Memory B cell (primary cell): ENCODE data around the gene IL24.
A peak's percentile ranks its signal among the peaks of the same experiment; 100 is the strongest.

Experiments used
- ATAC-seq: fragments of 150-1000 bp; cut with Tn5 transposase; 2 replicates; pipeline ENCODE4 v1.10.0; 2021; ENCODE audit warnings: low read depth, mild to moderate bottlenecking, moderate library complexity
- DNase-seq, 2 donors: peaks; one replicate each; pipeline ENCODE4 v3.0.0; 2022; ENCODE audit warnings: low spot score in 2 of 2
- H3K27ac Mint-ChIP-seq: one replicate; pipeline ENCODE4 v1.8.0; 2022; ENCODE audit warnings: mild to moderate bottlenecking, moderate library complexity, mixed read lengths
- H3K27me3 Mint-ChIP-seq: one replicate; pipeline ENCODE4 v1.8.0; 2022; ENCODE audit warnings: mixed read lengths
- H3K36me3 Mint-ChIP-seq: one replicate; pipeline ENCODE4 v1.8.0; 2022; ENCODE audit warnings: mild to moderate bottlenecking, mixed read lengths
- H3K4me1 Mint-ChIP-seq: one replicate; pipeline ENCODE4 v1.8.0; 2022; ENCODE audit warnings: mixed read lengths
- H3K4me3 Mint-ChIP-seq: one replicate; pipeline ENCODE4 v1.8.0; 2022; ENCODE audit warnings: mild to moderate bottlenecking, moderate library complexity, mixed read lengths
- H3K9me3 Mint-ChIP-seq: one replicate; pipeline ENCODE4 v1.8.0; 2022; ENCODE audit warnings: mixed read lengths

Gene IL24

DNA sequence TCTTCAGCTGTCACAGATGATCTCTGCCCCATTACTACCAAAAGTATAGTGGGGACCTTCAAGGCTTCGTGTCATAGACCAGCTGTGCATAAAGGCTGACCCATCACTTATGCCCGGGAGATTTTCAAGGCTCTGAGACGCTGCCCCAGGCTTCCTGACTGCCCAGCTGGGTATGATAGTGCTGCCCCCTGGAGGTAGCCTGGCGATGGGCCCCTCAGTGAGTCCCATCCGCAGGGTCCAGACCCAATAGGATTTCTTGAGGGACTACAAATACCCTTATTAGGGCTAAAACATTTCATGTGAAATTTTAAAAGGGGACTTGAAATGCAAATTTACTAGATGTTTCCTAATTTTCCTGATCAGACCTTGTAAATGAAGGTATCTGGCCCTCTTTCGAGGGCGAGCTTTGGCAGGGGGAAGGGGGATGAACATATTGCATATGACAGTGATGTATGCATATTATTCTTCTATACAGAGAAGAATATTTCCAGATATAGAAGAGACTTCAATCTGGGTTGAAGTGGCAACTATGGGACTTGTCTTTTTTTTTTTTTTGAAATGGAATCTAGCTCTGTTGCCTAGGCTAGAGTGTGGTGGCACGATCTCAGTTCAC lies 36.2 kb downstream of the IL24 start:
- H3K27me3 Mint-ChIP-seq, result no peaks in the 10 kb centered on the region
- peaks cover 41% of the 10 kb centered on the region for H3K4me1 Mint-ChIP-seq
- no peak overlapping the region for H3K4me3 Mint-ChIP-seq
- ATAC-seq (peak; percentile 59), DNase-seq (peak; percentile 66 to 72)
- no peaks in the 10 kb centered on the region for H3K36me3 Mint-ChIP-seq
- no peaks in the 10 kb centered on the region for H3K9me3 Mint-ChIP-seq
- peak overlapping the region; percentile 97 for H3K27ac Mint-ChIP-seq

DNA sequence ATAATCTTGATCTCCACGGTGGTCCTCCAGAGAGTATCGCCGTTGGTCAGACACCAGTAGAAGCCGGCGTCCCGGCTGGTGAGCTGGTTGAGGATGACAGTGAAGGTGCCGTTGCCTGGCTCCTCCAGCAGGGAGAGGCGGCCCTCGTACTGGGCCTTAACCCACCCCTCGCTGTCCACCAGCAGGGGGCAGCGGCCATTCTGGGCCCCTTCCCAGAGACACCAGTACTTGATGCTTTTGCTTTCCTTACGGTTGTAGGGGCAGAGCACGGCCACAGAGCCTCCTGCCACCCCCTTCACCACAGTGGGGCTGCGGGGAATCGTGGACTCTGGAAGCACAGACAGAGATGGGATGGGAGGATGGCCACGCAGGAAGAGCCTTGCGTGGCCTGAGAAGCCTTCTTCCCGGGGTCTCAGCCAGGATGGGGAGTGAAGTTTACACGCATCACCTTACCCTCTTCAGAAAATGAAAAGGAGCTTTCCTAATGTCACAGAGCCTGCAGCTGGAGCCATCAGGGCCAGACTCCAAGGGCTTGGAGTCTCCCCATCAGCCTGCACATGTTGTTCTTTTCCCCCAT lies 38.3 kb downstream of the IL24 start:
- H3K9me3 Mint-ChIP-seq, result no peaks in the 10 kb centered on the region

DNA sequence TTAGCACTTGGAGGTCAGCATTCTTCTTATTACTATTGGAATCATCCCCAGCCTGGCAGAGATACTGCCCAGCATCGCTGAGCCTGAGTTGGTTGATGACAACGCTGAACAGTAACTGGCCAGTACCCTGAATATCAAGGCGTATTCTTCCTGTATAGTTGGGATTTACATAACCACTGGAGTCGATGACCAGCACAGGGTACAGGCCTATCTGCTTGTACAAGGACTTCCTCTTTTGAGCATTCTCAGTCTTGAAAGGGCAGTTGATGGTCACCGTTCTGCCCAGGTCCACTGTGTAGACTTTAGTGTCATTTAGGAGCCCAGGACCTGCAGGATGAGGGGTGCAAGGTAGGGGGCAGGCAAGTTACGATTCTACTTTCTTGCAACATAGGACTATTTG lies 40.2 kb downstream of the IL24 start:
- H3K4me3 Mint-ChIP-seq, result no peak overlapping the region
- DNase-seq, result no peak
- H3K36me3 Mint-ChIP-seq, result no peaks in the 10 kb centered on the region
- H3K4me1 Mint-ChIP-seq, result peaks cover 10% of the 10 kb centered on the region
- no peaks in the 10 kb centered on the region for H3K9me3 Mint-ChIP-seq
- no peak for ATAC-seq
- no peaks in the 10 kb centered on the region for H3K27me3 Mint-ChIP-seq
- no peak overlapping the region for H3K27ac Mint-ChIP-seq

More for the DNA sequence above, 38.3 kb downstream of the IL24 start:
- no peaks in the 10 kb centered on the region for H3K36me3 Mint-ChIP-seq
- peaks cover 28% of the 10 kb centered on the region for H3K4me1 Mint-ChIP-seq
- H3K4me3 Mint-ChIP-seq, result no peak overlapping the region
- ATAC-seq (no peak), DNase-seq (no peak)
- no peak overlapping the region for H3K27ac Mint-ChIP-seq
- H3K27me3 Mint-ChIP-seq, result no peaks in the 10 kb centered on the region

DNA sequence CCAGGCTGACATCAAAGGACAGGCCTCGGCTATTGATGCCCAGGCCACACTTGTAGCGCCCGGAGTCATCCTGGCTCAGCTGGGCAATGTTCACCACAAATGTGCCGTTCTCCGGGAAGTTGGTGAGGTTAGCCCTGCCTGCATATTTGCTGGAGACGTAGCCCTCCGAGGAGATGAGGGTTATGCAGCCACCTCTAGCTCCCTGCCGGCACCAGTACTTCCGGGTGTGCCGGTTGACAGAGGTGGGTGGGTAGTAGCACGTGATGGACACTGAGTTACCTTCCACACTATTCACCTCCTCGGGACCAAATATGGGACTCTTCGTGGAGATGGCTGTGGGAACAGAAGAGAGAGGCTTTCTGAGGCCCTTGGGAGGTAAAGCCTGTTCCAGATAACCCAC lies 41.9 kb downstream of the IL24 start:
- Mint-ChIP-seq H3K36me3 (no peaks in the 10 kb centered on the region), H3K9me3 (no peaks in the 10 kb centered on the region), H3K27me3 (peaks cover 4% of the 10 kb centered on the region), H3K4me1 (no peaks in the 10 kb centered on the region), H3K4me3 (no peak overlapping the region), H3K27ac (no peak overlapping the region)
- DNase-seq (no peak), ATAC-seq (no peak)

DNA sequence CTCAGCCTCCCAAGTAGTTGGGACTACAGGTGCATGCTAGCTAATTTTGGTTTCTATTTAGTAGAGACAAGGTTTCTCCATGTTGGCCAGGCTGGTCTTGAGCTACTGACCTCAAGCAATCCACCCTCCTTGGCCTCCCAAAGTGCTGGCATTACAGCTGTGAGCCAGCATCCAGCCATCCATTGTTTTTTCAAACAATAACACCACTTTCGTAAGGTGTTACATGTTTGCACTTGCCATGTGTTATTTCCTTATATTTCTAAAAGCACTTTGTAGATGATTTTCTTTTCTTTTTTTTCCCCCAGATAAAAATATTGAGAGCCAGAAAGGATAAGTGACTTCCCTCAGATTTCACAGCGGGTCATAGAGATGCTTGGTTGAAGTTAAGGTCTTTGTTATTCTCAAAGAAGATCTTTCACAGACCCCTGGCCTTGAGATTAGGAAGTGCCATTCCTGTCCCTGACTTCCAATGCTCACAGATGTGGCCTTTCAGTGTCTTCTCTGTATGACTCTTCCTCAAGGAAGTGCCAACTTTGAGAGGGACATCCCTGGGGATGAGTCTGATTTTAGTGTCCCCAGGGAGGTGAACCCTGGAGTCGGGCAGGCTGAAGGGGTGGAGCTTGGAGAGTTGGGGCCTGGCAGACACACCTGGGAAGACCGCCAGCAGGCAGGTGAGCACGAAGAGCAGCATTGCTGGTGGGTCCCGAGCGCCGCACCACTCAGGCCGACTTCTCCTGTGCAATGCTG lies 42.8 kb downstream of the IL24 start:
- no peak for ATAC-seq
- H3K4me1 Mint-ChIP-seq, result no peaks in the 10 kb centered on the region
- H3K27ac Mint-ChIP-seq, result no peak overlapping the region
- no peak for DNase-seq
- no peaks in the 10 kb centered on the region for H3K9me3 Mint-ChIP-seq
- no peak overlapping the region for H3K4me3 Mint-ChIP-seq
- no peaks in the 10 kb centered on the region for H3K36me3 Mint-ChIP-seq
- H3K27me3 Mint-ChIP-seq, result peaks cover 4% of the 10 kb centered on the region

DNA sequence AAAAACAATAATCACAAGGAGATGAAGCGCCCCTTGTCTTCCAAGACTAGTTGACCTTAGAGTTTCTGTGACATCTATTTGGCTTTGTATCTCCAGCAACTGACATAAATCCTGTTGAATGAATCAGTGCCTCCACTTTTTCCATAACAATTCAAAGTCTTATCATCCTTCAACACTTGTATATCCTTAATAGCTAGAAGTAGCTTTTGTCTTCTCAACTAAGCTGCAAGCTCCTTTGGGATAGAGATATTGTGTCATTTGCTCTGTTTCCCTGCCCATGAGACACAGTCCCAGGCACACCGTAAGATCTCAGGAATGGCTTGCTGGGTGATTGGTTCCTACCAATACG lies 43.3 kb downstream of the IL24 start:
- Mint-ChIP-seq H3K36me3 (no peaks in the 10 kb centered on the region), H3K4me1 (no peaks in the 10 kb centered on the region), H3K27ac (no peak overlapping the region), H3K4me3 (no peak overlapping the region), H3K27me3 (peaks cover 7% of the 10 kb centered on the region), H3K9me3 (no peaks in the 10 kb centered on the region)
- ATAC-seq (no peak), DNase-seq (no peak)

DNA sequence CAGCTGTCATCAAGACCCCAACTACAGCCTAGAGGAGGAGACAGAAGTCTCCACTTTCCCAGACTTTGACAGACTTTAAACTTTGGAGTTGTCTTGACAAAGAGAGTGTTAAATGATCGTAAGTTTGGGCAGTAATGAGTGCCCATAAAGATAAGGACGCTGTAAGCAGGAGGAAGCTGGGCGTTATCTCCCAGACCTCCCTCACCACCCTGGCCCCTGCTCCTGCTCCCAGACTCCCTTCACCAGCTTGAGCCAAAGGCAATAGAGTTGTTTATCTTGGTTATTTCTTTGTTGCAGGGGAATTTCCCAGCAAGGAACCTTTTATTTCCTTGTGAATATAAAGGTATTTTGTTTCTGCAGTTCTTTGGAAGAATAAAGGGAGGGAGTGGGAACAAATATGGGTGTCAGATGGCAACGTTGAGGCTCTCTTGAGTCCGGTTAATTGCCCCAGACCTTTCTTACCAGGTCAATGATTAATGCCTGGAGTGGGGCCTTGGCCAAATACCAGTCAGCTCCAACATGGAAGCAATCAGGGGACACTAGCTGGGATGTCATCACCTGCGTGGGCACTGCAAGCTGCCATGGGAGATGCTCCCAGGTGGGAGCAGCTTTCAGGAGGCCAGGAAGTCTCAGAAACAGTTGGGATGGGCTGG lies 44.6 kb downstream of the IL24 start:
- no peak overlapping the region for H3K27ac Mint-ChIP-seq
- no peak for DNase-seq
- peaks cover 12% of the 10 kb centered on the region for H3K27me3 Mint-ChIP-seq
- H3K4me3 Mint-ChIP-seq, result no peak overlapping the region
- ATAC-seq, result no peak
- H3K9me3 Mint-ChIP-seq, result no peaks in the 10 kb centered on the region
- H3K36me3 Mint-ChIP-seq, result no peaks in the 10 kb centered on the region
- no peaks in the 10 kb centered on the region for H3K4me1 Mint-ChIP-seq

DNA sequence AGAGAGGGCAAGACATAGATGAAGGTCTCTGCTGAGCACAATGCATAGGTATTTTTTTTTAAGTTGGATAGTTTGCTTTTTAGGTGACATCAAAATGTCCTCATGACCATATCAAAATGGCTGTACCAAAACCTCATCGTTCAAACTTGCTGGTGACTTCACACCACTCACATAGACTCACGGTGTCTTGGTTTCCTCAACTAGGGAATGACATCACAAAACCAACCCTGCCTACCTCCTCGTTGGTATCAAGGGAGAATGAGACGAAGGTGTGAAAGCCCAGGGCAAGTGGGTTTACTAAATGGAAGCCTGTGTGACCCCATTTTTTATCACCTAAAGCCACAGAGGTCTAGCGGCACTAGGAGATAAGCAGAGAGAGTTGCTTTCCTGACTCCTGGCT lies 47.5 kb downstream of the IL24 start:
- Mint-ChIP-seq H3K36me3 (no peaks in the 10 kb centered on the region), H3K9me3 (no peaks in the 10 kb centered on the region), H3K4me3 (no peak overlapping the region), H3K27me3 (peaks cover 12% of the 10 kb centered on the region), H3K27ac (no peak overlapping the region), H3K4me1 (no peaks in the 10 kb centered on the region)
- DNase-seq (no peak), ATAC-seq (no peak)

DNA sequence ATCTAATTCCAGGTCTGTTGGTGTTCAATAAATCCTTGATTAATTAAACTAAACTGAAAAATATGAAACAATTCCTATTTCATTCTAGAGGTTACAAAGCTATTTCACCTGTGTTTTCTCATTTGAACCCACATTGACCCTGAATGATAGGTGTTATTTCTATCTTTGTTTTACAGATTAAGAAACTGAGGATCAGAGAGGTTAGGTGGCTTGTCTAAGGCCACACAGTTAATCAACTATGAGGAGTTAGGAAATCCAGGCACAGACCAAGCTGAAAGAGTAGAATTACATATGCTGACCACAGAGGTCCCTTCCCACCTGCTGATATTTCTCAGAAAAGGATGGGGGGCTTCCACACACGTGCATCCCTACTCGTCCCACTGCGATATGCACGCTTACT lies 48.5 kb downstream of the IL24 start:
- Mint-ChIP-seq H3K4me3 (no peak overlapping the region), H3K9me3 (no peaks in the 10 kb centered on the region), H3K27me3 (peaks cover 12% of the 10 kb centered on the region), H3K36me3 (peaks cover 4% of the 10 kb centered on the region), H3K27ac (no peak overlapping the region), H3K4me1 (no peaks in the 10 kb centered on the region)
- DNase-seq (no peak), ATAC-seq (no peak)

DNA sequence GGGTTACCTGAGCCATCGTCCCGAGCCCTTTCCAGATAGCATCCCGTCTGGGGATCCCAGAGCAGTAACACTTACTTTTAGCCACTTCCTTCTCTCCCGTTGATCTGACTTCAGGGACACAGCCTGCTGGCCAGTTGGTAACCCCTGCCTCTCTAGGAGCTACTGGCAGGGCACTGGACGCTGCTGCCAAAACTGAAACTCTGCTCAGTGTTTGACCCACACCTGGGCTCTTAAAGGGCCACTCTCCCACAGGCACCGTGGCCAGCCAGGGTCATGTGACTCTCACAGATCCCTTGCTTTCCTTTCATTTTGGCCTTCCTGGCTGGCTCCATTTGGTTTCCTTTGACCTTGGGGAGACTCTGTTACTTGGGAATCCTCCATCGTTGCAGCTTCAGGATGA lies 49.0 kb downstream of the IL24 start, which contains the start of gene PIGR:
PIGR (minus strand) TSS at position 206 of the 400 bp plus-strand sequence. CDS start 5,935 bp downstream, outside the sequence.
- no peak for ATAC-seq
- H3K27ac Mint-ChIP-seq, result no peak within 1 kb of the TSS
- H3K27me3 Mint-ChIP-seq, result peaks cover 12% of the 10 kb centered on the region
- DNase-seq, result no peak
- H3K4me3 Mint-ChIP-seq, result no peak within 1 kb of the TSS
- H3K4me1 Mint-ChIP-seq, result no peaks in the 10 kb centered on the region
- H3K9me3 Mint-ChIP-seq, result no peaks in the 10 kb centered on the region
- peaks cover 4% of the 10 kb centered on the region for H3K36me3 Mint-ChIP-seq

DNA sequence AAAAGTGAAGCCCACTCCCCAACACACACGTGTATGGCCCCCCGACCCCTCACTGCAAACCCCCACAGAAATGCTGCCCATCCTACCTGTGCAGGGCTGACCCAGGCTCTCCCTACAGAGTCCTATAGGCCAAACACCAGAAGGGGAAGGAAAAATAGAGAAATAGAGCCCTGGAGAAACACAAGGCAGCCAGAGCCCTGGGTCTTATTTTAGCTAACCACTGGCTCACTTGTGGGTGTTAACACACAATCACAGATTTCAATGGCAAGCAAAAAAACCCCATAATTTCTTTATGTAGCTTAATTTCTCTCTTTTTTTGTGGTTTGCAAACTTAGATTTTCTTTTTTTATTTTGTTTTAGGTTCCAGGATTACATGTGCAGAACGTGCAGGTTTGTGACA lies 50.0 kb downstream of the IL24 start:
- H3K4me1 Mint-ChIP-seq, result peaks cover 7% of the 10 kb centered on the region
- peaks cover 4% of the 10 kb centered on the region for H3K36me3 Mint-ChIP-seq
- DNase-seq, result no peak
- no peak for ATAC-seq
- H3K9me3 Mint-ChIP-seq, result no peaks in the 10 kb centered on the region
- peaks cover 12% of the 10 kb centered on the region for H3K27me3 Mint-ChIP-seq
- H3K4me3 Mint-ChIP-seq, result no peak overlapping the region
- no peak overlapping the region for H3K27ac Mint-ChIP-seq

DNA sequence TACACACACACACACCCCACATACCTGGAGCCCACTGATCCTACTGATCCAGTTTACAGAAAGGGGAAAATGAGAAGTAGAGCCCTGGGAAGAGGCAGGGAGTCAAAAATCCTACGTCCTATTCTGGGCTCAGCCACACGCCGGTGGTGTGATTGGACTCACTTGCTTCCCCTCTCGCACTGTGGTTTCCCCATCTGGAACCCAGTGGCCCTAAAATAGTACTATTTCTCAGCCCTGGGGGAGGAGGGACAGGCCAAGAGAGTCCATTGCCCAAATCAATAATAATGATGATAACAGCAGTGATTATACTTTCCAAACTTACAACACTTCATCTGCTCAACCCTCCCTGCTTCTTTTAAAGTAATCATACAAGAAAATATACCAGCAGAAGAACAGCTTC lies 52.0 kb downstream of the IL24 start:
- ATAC-seq (no peak), DNase-seq (no peak)
- Mint-ChIP-seq H3K9me3 (no peaks in the 10 kb centered on the region), H3K27ac (no peak overlapping the region), H3K36me3 (peaks cover 4% of the 10 kb centered on the region), H3K4me1 (peaks cover 9% of the 10 kb centered on the region), H3K27me3 (peaks cover 8% of the 10 kb centered on the region), H3K4me3 (no peak overlapping the region)

DNA sequence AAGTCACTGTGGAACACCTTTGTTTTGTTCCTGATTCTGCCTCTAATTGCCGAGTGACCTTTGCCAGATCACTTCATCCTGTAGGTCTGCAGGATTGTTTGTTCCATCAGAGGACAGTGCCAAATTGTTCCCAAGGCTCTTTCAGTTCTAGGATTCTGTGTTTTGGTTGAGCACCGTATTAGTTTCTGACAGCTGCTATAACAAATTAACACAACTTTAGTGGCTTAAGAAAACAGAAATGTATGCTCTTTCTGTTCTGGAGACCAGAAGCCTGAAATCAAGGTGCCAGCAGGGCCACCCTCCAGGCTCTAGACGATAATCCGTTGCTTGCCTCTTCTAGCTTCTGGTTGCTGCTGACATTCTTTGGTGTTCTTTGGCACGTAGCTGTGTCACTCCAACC lies 52.4 kb downstream of the IL24 start:
- no peak for DNase-seq
- Mint-ChIP-seq H3K27me3 (peaks cover 8% of the 10 kb centered on the region), H3K36me3 (peaks cover 4% of the 10 kb centered on the region), H3K4me3 (no peak overlapping the region), H3K9me3 (no peaks in the 10 kb centered on the region), H3K4me1 (peaks cover 10% of the 10 kb centered on the region), H3K27ac (no peak overlapping the region)
- ATAC-seq, result no peak

DNA sequence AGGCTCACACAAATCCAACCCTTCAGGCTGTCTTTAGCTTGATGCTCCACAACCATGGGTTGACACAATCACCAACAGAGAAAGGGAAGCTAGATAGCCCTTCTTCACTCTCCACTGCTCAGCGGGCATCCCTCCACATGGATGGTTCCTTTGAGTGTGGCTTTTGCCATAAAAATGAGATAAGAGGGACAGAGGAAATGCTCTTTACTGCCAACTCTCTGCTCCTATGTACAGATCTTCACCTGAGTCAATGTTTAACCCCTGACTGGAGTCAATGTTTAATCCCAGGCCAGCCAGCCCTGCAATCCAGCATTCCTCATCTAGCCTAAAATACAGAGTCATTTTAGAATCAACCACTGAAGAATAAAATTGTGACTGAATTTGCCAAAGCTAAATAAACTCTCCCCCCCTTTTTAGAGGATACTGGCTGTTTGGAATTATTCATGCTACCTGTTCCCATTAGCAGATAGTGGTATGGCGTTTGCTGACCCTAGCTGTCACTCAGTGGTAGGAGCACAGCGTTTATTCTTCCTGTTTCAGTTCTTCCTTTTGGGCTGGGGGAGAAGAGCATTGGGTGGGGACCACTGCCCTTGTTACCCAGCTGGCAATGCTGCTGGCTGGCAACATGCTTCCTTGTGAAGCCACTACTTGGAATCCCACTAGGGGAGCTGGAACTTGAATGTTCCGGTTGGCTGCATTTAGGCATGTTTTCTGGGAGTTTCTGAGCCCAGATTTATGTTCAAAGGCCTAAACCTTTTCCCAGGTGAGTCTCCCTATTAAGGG lies 54.3 kb downstream of the IL24 start:
- Mint-ChIP-seq H3K36me3 (peaks cover 4% of the 10 kb centered on the region), H3K27me3 (peaks cover 2% of the 10 kb centered on the region), H3K4me1 (peaks cover 16% of the 10 kb centered on the region), H3K27ac (no peak overlapping the region), H3K9me3 (no peaks in the 10 kb centered on the region), H3K4me3 (no peak overlapping the region)
- no peak for DNase-seq
- ATAC-seq, result no peak
